GM18502 (cell line): ENCODE data around the gene CKS1B.

Experiments
- ATAC-seq: cut with Tn5 transposase; IDR thresholded peaks from one replicate; pipeline ENCODE4 v1.9.1; 2021; ENCODE audit warnings: mild to moderate bottlenecking; ENCODE audit not compliant: unreplicated experiment, poor library complexity

CKS1B gene

GRCh38 chr1:154999571-155000410, 25.3 kb downstream of the CKS1B start:
- ATAC-seq: no peak

- ATAC-seq: no peak
These were observed 25.9 kb downstream of the CKS1B start for GRCh38 chr1:155000411-155000725.

DNA sequence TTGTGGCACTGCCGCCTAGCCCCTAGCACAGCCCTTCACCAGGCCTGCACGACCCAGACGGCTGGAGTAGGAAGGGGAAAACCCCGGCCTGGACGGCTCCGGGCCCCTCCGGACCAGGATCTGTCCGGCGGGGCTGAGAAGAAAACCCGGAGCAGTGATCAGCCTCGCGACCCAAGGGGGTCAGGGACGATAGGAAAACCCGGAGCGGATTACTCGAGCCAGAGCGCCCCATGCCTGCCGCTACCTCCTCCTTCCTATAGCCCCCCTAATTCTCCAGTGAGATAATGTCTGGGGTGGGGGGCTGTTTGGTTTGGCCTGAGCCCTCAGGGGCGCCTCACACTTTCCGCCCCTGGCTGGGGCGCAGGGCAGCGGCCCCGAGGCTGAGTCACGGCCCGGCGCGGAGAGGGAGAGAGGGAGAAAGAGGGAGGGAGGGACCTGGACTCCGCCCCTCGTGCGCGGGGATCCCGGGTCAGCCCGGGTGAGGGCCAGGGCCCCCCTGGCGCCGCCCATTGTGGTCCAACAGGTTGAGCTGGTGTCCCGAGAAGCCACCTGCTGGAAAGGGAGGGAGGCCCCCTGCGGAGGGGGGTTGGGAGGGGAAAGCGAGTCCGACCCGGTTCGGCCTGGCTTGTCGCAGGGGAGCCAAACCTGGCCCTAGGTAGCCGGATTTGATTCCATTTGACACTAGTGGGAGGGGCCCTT, 26.4 kb downstream of the CKS1B start:
- ATAC-seq: peak; percentile 39

DNA sequence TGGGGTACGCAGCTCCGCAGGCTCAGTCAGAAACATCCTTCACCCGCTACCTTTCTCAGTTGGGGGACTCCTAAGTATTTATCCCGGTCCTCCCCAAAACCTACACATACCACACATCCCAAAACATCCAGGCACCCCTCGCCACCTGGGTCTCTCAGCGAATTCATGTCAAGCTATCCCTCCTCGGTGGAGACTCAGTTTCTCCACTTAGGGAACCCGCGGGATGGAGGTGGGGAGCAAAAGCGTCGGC, 26.9 kb downstream of the CKS1B start:
- ATAC-seq: no peak

DNA sequence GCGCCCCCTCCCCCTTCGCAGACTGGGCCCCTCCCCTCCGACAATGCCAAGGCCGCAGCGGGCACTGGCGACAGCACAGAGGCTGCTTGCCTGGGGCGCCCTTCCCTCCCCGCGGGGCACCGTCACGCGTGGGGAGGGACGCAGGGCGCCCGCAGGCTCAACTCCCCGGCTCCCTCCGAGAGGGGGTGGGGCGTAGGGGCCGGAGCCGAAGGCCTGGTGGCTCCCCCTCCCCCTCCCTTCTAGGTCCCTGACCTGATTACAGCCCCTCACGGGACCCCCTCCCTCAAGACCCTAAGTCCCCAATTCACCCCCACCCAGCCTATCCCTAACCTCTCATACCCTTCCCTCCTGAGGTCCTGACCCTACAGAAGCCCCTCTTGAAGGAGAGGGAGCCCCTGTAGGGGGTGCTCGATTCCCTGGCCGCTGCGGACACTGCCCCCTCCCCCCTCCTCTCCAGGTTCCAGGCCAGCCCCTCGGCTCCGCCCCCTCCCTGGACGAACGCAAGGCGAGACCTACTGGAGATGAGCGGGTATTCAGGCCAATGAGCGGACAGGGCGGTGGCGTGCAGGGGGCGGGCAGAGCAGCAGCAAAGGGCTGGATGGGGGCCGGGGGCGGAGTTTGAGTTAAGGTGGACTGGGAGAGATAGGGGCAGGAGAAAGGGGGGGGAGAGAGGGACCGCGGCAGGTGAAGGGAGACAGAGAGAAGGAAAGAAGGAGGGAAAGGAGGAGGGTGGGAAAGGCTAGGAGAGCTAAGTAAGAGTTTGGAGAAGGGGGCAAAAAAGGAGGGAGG, 27.4 kb downstream of the CKS1B start:
- peak; percentile 59 for ATAC-seq

DNA sequence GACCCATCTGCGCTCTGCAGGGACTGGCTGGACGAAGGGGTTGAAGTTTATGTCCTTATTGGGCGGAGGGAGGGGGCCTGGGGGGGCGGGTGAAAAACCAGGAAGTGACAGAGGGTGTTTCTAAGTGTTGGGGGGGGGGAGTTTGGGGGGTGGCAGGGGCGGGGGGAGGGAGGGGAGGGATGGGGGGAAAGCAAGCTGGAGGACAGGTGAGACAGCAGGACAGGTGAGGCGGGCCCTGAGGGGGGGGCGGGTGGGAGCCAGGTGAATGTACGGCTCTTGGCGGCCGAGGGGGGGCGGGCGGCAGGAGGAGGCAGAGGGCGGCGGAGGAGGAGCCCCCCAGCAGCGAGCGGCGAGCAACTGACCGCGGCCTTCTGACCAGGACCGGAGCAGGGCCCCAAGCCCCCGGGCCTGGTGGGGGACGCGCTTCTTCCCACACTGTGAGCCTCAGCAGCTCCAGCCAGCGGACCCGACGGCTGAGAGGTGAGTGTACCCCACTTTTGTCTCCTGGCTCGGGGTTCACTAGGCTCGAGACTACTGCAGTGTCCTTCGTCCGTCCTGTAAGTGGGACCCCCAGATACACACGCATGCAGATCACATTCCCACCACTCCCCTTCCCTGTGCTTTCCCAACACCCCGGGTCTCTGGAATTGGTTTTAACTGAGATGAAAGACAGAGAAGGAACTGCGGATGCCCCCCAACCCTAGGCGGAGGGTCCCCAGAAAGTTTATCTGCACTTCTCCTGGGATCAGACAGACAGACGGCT, 28.2 kb downstream of the CKS1B start, which contains the start of gene ZBTB7B:
Gene ZBTB7B (plus strand): TSS at position 339 of the 763 bp plus-strand sequence. CDS start 11,859 bp downstream, outside the sequence.
- no peak for ATAC-seq

- no peak for ATAC-seq
These were observed 28.8 kb downstream of the CKS1B start for GRCh38 chr1:155003227-155003765.

DNA sequence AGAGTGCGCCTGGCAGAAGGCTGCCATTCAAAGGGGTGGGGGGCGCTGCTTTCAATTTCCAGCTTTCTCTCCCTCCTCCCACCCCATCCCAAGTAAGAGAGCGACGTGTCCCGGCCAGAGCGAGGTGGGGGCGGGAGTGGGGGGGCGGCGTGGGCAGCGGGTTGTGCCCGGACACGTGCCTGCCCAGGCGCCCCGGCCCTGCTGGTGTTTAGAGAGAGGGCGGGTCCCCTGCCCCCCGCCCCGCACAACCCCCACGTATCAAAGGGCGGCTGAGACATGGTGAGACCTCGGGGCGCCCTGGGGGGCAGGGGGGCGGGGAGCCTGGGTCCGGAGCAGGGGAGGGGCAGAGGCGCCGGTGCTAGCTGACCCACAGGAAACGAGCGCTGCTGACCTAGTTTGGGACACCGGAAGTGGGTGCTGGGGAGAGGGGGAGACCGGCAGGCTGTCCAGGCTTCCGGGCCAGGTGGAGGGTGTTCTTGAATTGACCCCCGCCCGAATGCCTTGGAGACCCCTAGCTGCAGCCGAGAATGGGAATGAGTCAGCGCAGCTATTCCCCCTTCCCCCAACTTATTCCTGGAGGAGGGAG, 29.4 kb downstream of the CKS1B start:
- no peak for ATAC-seq

- no peak for ATAC-seq
These were observed 30.0 kb downstream of the CKS1B start for GRCh38 chr1:155004352-155005075.

DNA sequence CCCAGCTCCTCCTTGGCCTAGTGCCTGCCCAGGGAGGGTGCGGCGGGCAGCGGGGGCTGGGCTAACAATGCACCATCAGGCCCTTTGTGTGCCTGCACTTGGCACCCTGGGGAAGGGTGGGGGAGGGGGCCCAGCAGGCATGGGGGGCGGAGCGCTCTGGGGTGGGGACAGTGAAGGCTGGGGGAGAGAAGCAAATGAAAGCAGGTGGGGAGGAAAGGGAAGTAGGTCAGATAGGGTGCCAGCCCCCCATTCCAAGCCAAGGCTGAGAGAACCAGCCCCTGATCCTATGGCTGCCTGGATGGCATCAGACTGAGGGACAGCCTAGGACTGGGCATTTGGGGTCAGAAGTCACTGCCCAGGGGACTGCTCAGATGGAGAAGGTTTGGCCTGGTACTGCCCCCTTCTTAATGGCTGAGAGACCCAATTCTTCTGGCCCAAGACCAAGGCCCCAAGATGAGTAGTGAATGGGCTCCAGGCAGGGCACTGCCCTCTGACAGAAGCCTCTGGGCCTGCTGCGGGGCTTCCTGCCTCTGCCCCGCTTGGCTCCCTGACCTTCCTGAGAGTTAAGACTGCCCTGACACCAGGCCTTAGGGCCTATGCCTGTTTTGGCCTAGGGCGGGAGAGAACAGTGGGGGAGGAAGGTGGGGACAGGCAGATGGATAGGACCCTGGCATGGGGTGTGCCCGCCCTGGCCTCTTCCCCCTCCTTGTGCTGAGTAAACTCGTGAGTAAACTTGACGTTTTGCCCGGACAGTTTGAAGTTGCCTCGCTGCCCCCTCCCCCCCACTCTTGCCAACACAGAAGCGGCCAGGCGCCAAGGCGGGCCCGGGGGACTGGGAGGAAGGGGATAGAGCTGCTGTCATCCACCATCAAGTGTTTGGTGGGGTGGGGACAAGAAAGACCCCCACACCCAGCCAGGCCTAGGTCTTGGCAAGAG, 30.9 kb downstream of the CKS1B start:
- ATAC-seq: no peak

GRCh38 chr1:155006601-155007101, 32.2 kb downstream of the CKS1B start:
- ATAC-seq: no peak

DNA sequence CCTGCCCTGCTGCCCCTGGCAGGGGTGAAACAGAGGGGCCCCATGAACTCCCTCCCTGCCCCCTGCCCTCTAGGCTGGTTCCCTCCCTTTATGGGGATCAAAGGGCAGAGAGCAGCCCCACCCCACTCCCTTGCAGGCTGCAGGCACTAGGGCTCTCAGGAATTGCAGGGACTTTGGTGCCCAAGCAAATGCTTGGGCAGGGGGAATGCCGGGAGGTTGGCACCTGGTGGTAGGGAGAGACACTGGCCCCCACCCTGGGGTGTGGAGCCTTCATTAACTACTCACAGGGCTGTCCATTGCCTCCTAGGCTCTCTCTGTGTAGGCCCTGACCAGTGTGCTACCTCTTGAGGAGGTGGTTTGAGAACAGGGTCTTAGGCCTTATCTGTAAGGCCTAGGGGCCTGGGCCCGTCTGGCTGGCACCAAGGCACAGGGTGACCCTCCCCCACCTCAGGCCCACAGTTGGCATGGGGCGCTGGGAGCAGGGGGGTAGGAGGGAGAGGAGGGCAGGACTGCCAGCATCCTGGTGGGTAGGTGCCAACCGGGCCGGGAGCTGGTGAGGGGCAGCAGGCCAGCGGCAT, 32.9 kb downstream of the CKS1B start:
- no peak for ATAC-seq

DNA sequence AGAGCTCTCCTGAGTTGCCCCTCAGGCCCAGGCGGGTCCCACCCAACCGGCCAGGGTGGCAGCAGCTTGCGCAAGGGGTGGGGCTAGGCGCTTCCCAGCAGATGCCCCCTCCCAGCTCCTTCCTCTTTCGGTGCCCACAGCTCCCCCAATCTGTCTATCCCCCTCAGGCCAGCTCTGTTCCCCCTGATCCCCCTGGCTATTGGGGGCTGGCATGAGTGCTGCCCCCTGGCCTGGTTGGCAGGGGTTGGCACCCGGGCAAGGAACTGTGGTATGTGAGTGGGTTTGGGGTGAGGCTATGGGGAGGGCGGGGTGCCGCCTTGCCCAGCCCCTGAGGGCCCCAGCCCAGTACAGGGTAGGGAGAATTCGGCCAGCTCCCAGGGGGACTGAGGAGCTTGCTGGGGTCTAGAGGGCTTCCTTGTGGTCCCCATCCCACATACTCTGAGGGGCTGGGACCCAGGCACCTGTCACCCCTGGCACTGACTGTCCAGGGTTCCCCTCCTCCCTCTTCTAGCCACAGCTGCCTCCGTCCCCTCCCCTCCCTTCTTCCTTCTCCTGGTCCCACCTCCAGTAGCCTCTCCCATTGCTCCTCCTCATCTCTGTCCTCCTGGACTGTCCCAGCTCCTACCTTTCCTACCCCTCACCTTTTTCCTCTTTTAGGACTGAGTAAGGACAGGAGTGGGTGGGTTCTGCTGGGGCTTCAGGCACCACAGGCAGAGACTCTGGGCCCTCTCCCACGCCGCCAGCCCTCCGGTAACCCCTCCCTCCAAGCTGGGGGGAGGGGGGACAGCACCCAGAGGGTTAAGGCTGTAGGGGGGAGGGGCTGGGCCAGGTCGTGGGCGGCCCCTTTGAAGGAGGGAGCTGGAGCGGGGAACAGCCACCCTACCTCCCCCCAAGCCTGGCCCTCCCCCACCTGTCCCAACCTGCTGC, 33.8 kb downstream of the CKS1B start:
- no peak for ATAC-seq

GRCh38 chr1:155009221-155009711, 34.8 kb downstream of the CKS1B start:
- no peak for ATAC-seq

- ATAC-seq: no peak
These were observed 35.3 kb downstream of the CKS1B start for GRCh38 chr1:155009742-155010141.

GRCh38 chr1:155010211-155010918, 35.9 kb downstream of the CKS1B start:
- no peak for ATAC-seq
